Prostate gland (tissue), 2 donors: ENCODE data around the gene STAB1.

Experiments used
- CTCF ChIP-seq, 4 experiments: fragments of 200-600 bp in 2 of 4; fragments of 450-650 bp in 2 of 4; sonication (generic) in 2 of 4; IDR thresholded peaks; 1 replicate in 3 of 4; 2 replicates in 1 of 4; pipeline ENCODE4 v1.5.1; 2016 to 2019; ENCODE audit warnings: antibody characterized with exemption in 4 of 4, mild to moderate bottlenecking in 2 of 4, moderate library complexity in 2 of 4
- POLR2A ChIP-seq: fragments of 450-650 bp; IDR thresholded peaks from one replicate; pipeline ENCODE4 v1.6.1; 2016; ENCODE audit warnings: antibody characterized with exemption, mild to moderate bottlenecking
- POLR2AphosphoS5 ChIP-seq: sonication (generic); formaldehyde crosslinking; IDR thresholded peaks from one replicate; pipeline ENCODE4 v1.6.1; 2017; ENCODE audit warnings: antibody characterized with exemption

GRCh38 chr3:52523386-52524257, 28.5 kb downstream of the STAB1 start:
- TF ChIP-seq CTCF (IDR thresholded peaks at IDR 0.05) (no peak), POLR2AphosphoS5 (no peak), POLR2A (no peak)
